NT2/D1 (cell line): ENCODE results near the gene ANO7.

ENCODE experiments used
- SUZ12 ChIP-seq: IDR thresholded peaks from 2 replicates; pipeline ENCODE4 v1.6.1; 2011; ENCODE audit not compliant: insufficient read length, insufficient read depth; ENCODE audit errors: extremely low read depth
- YY1 ChIP-seq: IDR thresholded peaks from 2 replicates; pipeline ENCODE4 v1.6.1; 2011; ENCODE audit not compliant: insufficient read length, insufficient read depth
- ZNF274 ChIP-seq: IDR thresholded peaks from 2 replicates; pipeline ENCODE4 v1.6.1; 2011; ENCODE audit warnings: mild to moderate bottlenecking, low read depth, low read length

- TF ChIP-seq YY1, result no peak
- no peak for TF ChIP-seq SUZ12
- no peak for TF ChIP-seq ZNF274
Measured at GRCh38 chr2:241209271-241209670, 20.8 kb downstream of the ANO7 start.
